HG02938 (cell line): ENCODE data around the gene BCL7A.
"Not testable (repeated sequence)": the region's sequence is repeated elsewhere in the genome, so short reads cannot be mapped to it uniquely, and the experiment has no call there.

Experiments used
- ATAC-seq: cut with Tn5 transposase; IDR thresholded peaks from one replicate; pipeline ENCODE4 v1.9.1; 2021; ENCODE audit warnings: mild to moderate bottlenecking, moderate library complexity; ENCODE audit not compliant: unreplicated experiment

BCL7A gene

GRCh38 chr12:122051231-122051876 is 29.7 kb downstream of the BCL7A start:
- ATAC-seq: no peak

- no peak for ATAC-seq
These were observed 30.6 kb downstream of the BCL7A start for GRCh38 chr12:122052285-122052684.

- no peak for ATAC-seq
These were observed 33.3 kb downstream of the BCL7A start for GRCh38 chr12:122054842-122055520.

GRCh38 chr12:122056406-122056805 is 34.7 kb downstream of the BCL7A start:
- ATAC-seq: not testable (repeated sequence)

GRCh38 chr12:122057007-122057735 is 35.5 kb downstream of the BCL7A start:
- ATAC-seq: no peak

- no peak for ATAC-seq
These were observed 36.1 kb downstream of the BCL7A start for GRCh38 chr12:122057769-122058168.

GRCh38 chr12:122058549-122059149 is 37.0 kb downstream of the BCL7A start:
- ATAC-seq: no peak

GRCh38 chr12:122059203-122059960 is 37.7 kb downstream of the BCL7A start:
- ATAC-seq: no peak

- ATAC-seq: no peak
These were observed 38.4 kb downstream of the BCL7A start for GRCh38 chr12:122060081-122060501.

- no peak for ATAC-seq
These were observed 39.6 kb downstream of the BCL7A start for GRCh38 chr12:122061253-122061652.

- ATAC-seq: no peak
These were observed 41.4 kb downstream of the BCL7A start for GRCh38 chr12:122062832-122063693.

GRCh38 chr12:122063694-122064024 is 42.0 kb downstream of the BCL7A start:
- ATAC-seq: no peak

- no peak for ATAC-seq
These were observed 42.5 kb downstream of the BCL7A start for GRCh38 chr12:122064025-122064777.

- ATAC-seq: no peak
These were observed 43.3 kb downstream of the BCL7A start for GRCh38 chr12:122064780-122065588.

- ATAC-seq: no peak
These were observed 45.9 kb downstream of the BCL7A start for GRCh38 chr12:122067548-122067947.

- peak; percentile 94 for ATAC-seq
These were observed 46.3 kb downstream of the BCL7A start for GRCh38 chr12:122067966-122068365.

GRCh38 chr12:122072031-122072970 is 50.6 kb downstream of the BCL7A start:
- no peak for ATAC-seq
